ENCODE data around the gene NAALADL2.

GRCh38 chr3:175417426-175417825, 558.3 kb downstream of the NAALADL2 start:
- TF ChIP-seq CTCF (conservative IDR thresholded peaks at IDR 0.05 in 1 of 2, IDR thresholded peaks at IDR 0.05 in 1 of 2; ENCODE audit: low read depth in 1 of 2, low read length in 2 of 2), result no peak
- TF ChIP-seq EZH2 (IDR thresholded peaks at IDR 0.05; ENCODE audit: low read length, missing control alignments), result no peak
